Stimulated activated naive CD8-positive, alpha-beta T cell treated with anti-CD3 and anti-CD28 coated beads, Interleukin-15, Interleukin-2, amounts not matched to agents 100 U/mL and 50 U/mL, for 24 hours (primary cell): Measurements from ENCODE around the gene EML3.

Experiments used
- ATAC-seq: fragments of 150-1000 bp; cut with Tn5 transposase; one replicate; pipeline ENCODE4 v1.10.0; 2021
- DNase-seq: peaks from one replicate; pipeline ENCODE4 v3.0.0; 2021

Gene EML3

DNA sequence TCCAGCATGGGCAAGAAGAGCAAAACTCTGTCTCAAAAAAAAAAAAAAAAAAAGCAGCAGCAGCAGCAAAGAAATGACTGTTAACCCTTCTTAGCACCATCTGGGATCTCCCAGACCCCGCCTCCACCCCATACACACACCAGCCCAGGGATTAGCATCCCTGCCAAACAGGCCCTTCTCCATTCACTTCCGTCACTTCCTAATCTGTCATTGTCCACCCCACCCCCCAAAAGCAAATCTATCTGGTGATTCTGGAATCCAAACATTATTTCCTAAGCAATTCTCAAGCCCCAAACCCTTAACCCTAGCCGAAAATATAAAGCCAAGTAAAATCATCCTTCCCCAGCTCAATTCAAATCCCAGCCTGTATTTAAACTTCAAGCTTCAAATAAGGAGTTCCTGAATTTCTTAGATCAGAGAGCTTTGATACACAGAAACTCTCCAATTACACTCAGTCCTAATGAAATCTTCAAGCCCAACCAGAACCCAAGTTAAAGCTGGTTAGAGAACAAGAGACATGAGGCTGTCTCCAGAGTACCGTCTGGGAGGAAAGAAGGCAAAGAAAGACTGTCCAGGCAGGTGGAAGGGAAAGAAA lies 60.0 kb downstream of the EML3 start:
- DNase-seq (no peak), ATAC-seq (no peak)
